Activated naive CD8-positive, alpha-beta T cell treated with anti-CD3 and anti-CD28 coated beads for 36 hours (primary cell): ENCODE measurements around the gene ASH1L. TPM values are rescaled to one million over a fixed set of nuclear protein-coding genes. Genes with fewer than 3 reads are reported as not detected.
"Not testable (repeated sequence)": the region's sequence is repeated elsewhere in the genome, so short reads cannot be mapped to it uniquely, and the experiment has no call there.

Experiments
- DNase-seq: peaks from one replicate; pipeline ENCODE4 v3.0.0; 2021
- H3K27ac Mint-ChIP-seq: one replicate; pipeline ENCODE4 v1.8.0; 2022; ENCODE audit warnings: mild to moderate bottlenecking, moderate library complexity, mixed read lengths
- H3K27me3 Mint-ChIP-seq: one replicate; pipeline ENCODE4 v1.8.0; 2022; ENCODE audit warnings: mild to moderate bottlenecking, mixed read lengths
- H3K36me3 Mint-ChIP-seq: one replicate; pipeline ENCODE4 v1.8.0; 2021; ENCODE audit warnings: mild to moderate bottlenecking, mixed read lengths
- H3K4me1 Mint-ChIP-seq: one replicate; pipeline ENCODE4 v1.8.0; 2021; ENCODE audit warnings: mixed read lengths
- H3K4me3 Mint-ChIP-seq: one replicate; pipeline ENCODE4 v1.8.0; 2022; ENCODE audit warnings: mild to moderate bottlenecking, moderate library complexity, mixed read lengths
- H3K9me3 Mint-ChIP-seq: one replicate; pipeline ENCODE4 v1.8.0; 2022; ENCODE audit warnings: mixed read lengths
- total RNA-seq, 2 experiments: library from RNA; stranded (reverse); gene quantifications; one replicate each; pipeline ENCODE4 v1.2.3, GENCODE V29; 2021

Gene ASH1L
- total RNA-seq, 2 experiments from 2014 or later: 17.6 to 18.9 TPM

GRCh38 chr1:155389826-155390225, 172.8 kb downstream of the ASH1L start:
- Mint-ChIP-seq H3K27me3 (no peaks in the 10 kb centered on the region), H3K27ac (no peak overlapping the region), H3K4me1 (no peaks in the 10 kb centered on the region), H3K36me3 (peaks cover 40% of the 10 kb centered on the region), H3K4me3 (no peak overlapping the region), H3K9me3 (no peaks in the 10 kb centered on the region)
- DNase-seq: no peak

GRCh38 chr1:155385836-155386235, 176.8 kb downstream of the ASH1L start:
- not testable (repeated sequence) for H3K4me3 Mint-ChIP-seq, H3K9me3 Mint-ChIP-seq, H3K27me3 Mint-ChIP-seq, H3K4me1 Mint-ChIP-seq, H3K27ac Mint-ChIP-seq, DNase-seq
- H3K36me3 Mint-ChIP-seq: peaks cover 30% of the 10 kb centered on the region

GRCh38 chr1:155383406-155383805, 179.2 kb downstream of the ASH1L start:
- Mint-ChIP-seq H3K27me3 (no peaks in the 10 kb centered on the region), H3K4me1 (peaks cover 5% of the 10 kb centered on the region), H3K4me3 (no peak overlapping the region), H3K27ac (no peak overlapping the region), H3K9me3 (no peaks in the 10 kb centered on the region), H3K36me3 (peaks cover 30% of the 10 kb centered on the region)
- no peak for DNase-seq

- no peaks in the 10 kb centered on the region for H3K27me3 Mint-ChIP-seq
- H3K4me3 Mint-ChIP-seq: no peak overlapping the region
- DNase-seq: no peak
- no peak overlapping the region for H3K27ac Mint-ChIP-seq
- H3K36me3 Mint-ChIP-seq: peaks cover 23% of the 10 kb centered on the region
- peaks cover 8% of the 10 kb centered on the region for H3K4me1 Mint-ChIP-seq
- H3K9me3 Mint-ChIP-seq: no peaks in the 10 kb centered on the region
These were observed 182.9 kb downstream of the ASH1L start for GRCh38 chr1:155379631-155380090.

- peaks cover 26% of the 10 kb centered on the region for H3K36me3 Mint-ChIP-seq
These were observed 183.4 kb downstream of the ASH1L start for GRCh38 chr1:155379180-155379579.

GRCh38 chr1:155360051-155360450, 202.6 kb downstream of the ASH1L start:
- Mint-ChIP-seq H3K9me3 (no peaks in the 10 kb centered on the region), H3K36me3 (peaks cover 3% of the 10 kb centered on the region), H3K4me3 (no peak overlapping the region), H3K27me3 (no peaks in the 10 kb centered on the region), H3K27ac (no peak overlapping the region), H3K4me1 (no peaks in the 10 kb centered on the region)
- DNase-seq: no peak

More at GRCh38 chr1:155379180-155379579, 183.4 kb downstream of the ASH1L start:
- no peak overlapping the region for H3K27ac Mint-ChIP-seq
- peaks cover 8% of the 10 kb centered on the region for H3K4me1 Mint-ChIP-seq
- H3K9me3 Mint-ChIP-seq: no peaks in the 10 kb centered on the region
- no peak overlapping the region for H3K4me3 Mint-ChIP-seq
- no peak for DNase-seq
- H3K27me3 Mint-ChIP-seq: no peaks in the 10 kb centered on the region

GRCh38 chr1:155352631-155353030, 210.0 kb downstream of the ASH1L start:
- no peaks in the 10 kb centered on the region for H3K27me3 Mint-ChIP-seq
- peak overlapping the region; percentile 63 for H3K27ac Mint-ChIP-seq
- peaks cover 14% of the 10 kb centered on the region for H3K36me3 Mint-ChIP-seq

GRCh38 chr1:155342842-155343241, 219.8 kb downstream of the ASH1L start:
- H3K27ac Mint-ChIP-seq: no peak overlapping the region

More at GRCh38 chr1:155352631-155353030, 210.0 kb downstream of the ASH1L start:
- H3K9me3 Mint-ChIP-seq: no peaks in the 10 kb centered on the region
- no peak overlapping the region for H3K4me3 Mint-ChIP-seq
- DNase-seq: no peak
- H3K4me1 Mint-ChIP-seq: no peaks in the 10 kb centered on the region

GRCh38 chr1:155339515-155340097, 223.0 kb downstream of the ASH1L start:
- Mint-ChIP-seq H3K27me3 (no peaks in the 10 kb centered on the region), H3K27ac (no peak overlapping the region), H3K36me3 (peaks cover 18% of the 10 kb centered on the region), H3K4me1 (peaks cover 7% of the 10 kb centered on the region), H3K4me3 (no peak overlapping the region), H3K9me3 (no peaks in the 10 kb centered on the region)
- no peak for DNase-seq

More at GRCh38 chr1:155342842-155343241, 219.8 kb downstream of the ASH1L start:
- peaks cover 3% of the 10 kb centered on the region for H3K4me1 Mint-ChIP-seq
- H3K27me3 Mint-ChIP-seq: no peaks in the 10 kb centered on the region
- H3K4me3 Mint-ChIP-seq: no peak overlapping the region
- no peaks in the 10 kb centered on the region for H3K9me3 Mint-ChIP-seq
- no peak for DNase-seq
- H3K36me3 Mint-ChIP-seq: peaks cover 17% of the 10 kb centered on the region

GRCh38 chr1:155334962-155335361, 227.6 kb downstream of the ASH1L start:
- Mint-ChIP-seq H3K9me3 (no peaks in the 10 kb centered on the region), H3K27me3 (no peaks in the 10 kb centered on the region), H3K36me3 (peaks cover 20% of the 10 kb centered on the region), H3K4me3 (no peak overlapping the region), H3K4me1 (peaks cover 7% of the 10 kb centered on the region), H3K27ac (no peak overlapping the region)
- no peak for DNase-seq

- Mint-ChIP-seq H3K4me1 (peaks cover 8% of the 10 kb centered on the region), H3K4me3 (no peak overlapping the region), H3K27ac (peak overlapping the region; percentile 13), H3K9me3 (no peaks in the 10 kb centered on the region), H3K27me3 (no peaks in the 10 kb centered on the region), H3K36me3 (peaks cover 21% of the 10 kb centered on the region)
- no peak for DNase-seq
These were observed 232.5 kb downstream of the ASH1L start for GRCh38 chr1:155329980-155330598.

- DNase-seq, H3K27me3 Mint-ChIP-seq, H3K4me3 Mint-ChIP-seq, H3K4me1 Mint-ChIP-seq, H3K9me3 Mint-ChIP-seq: not testable (repeated sequence)
- Mint-ChIP-seq H3K27ac (peak overlapping the region; percentile 56), H3K36me3 (peaks cover 21% of the 10 kb centered on the region)
These were observed 233.7 kb downstream of the ASH1L start for GRCh38 chr1:155328856-155329255.

GRCh38 chr1:155327981-155328380, 234.6 kb downstream of the ASH1L start:
- no peak for DNase-seq
- Mint-ChIP-seq H3K36me3 (peaks cover 17% of the 10 kb centered on the region), H3K4me3 (no peak overlapping the region), H3K27me3 (no peaks in the 10 kb centered on the region), H3K27ac (peak overlapping the region; percentile 29), H3K9me3 (no peaks in the 10 kb centered on the region), H3K4me1 (peaks cover 9% of the 10 kb centered on the region)

- Mint-ChIP-seq H3K27me3 (no peaks in the 10 kb centered on the region), H3K4me1 (peaks cover 13% of the 10 kb centered on the region), H3K27ac (no peak overlapping the region), H3K9me3 (no peaks in the 10 kb centered on the region), H3K36me3 (peaks cover 17% of the 10 kb centered on the region), H3K4me3 (no peak overlapping the region)
- no peak for DNase-seq
These were observed 236.0 kb downstream of the ASH1L start for GRCh38 chr1:155326631-155327037.

- Mint-ChIP-seq H3K27me3 (no peaks in the 10 kb centered on the region), H3K4me1 (peaks cover 17% of the 10 kb centered on the region), H3K27ac (no peak overlapping the region), H3K4me3 (peak overlapping the region; percentile 55), H3K36me3 (peaks cover 13% of the 10 kb centered on the region), H3K9me3 (no peaks in the 10 kb centered on the region)
- no peak for DNase-seq
These were observed 236.5 kb downstream of the ASH1L start for GRCh38 chr1:155326020-155326526.

GRCh38 chr1:155325603-155325893, 237.1 kb downstream of the ASH1L start:
- Mint-ChIP-seq H3K27me3 (no peaks in the 10 kb centered on the region), H3K9me3 (no peaks in the 10 kb centered on the region), H3K4me1 (peaks cover 20% of the 10 kb centered on the region), H3K27ac (no peak overlapping the region), H3K36me3 (peaks cover 9% of the 10 kb centered on the region), H3K4me3 (peak overlapping the region; percentile 57)
- DNase-seq: no peak
